Activated CD4-positive, alpha-beta T cell treated with anti-CD3 and anti-CD28 coated beads for 4 hours (primary cell): ENCODE data around the gene USP46.
A peak's percentile ranks its signal among the peaks of the same experiment; 100 is the strongest.

Source experiments
- DNase-seq, 2 donors: peaks; one replicate each; pipeline ENCODE4 v3.0.0-alpha.2; 2020

The USP46 gene

GRCh38 chr4:52659001-52659721 lies at the start of gene USP46:
TSS of gene USP46 (minus strand) at chr4:52659301. CDS start at chr4:52659150, 151 bp downstream.
- peak; percentile 45 to 58 for DNase-seq

GRCh38 chr4:52704661-52705060 lies 45.6 kb upstream of the USP46 start:
- DNase-seq = no peak

- no peak for DNase-seq
These were observed 45.0 kb upstream of the USP46 start for GRCh38 chr4:52704133-52704532.

- no peak for DNase-seq
These were observed 42.1 kb upstream of the USP46 start for GRCh38 chr4:52701207-52701606.

- DNase-seq = no peak
These were observed 35.8 kb upstream of the USP46 start for GRCh38 chr4:52694936-52695335.

- DNase-seq = no peak
These were observed 34.4 kb upstream of the USP46 start for GRCh38 chr4:52693492-52693891.

- no peak for DNase-seq
These were observed 30.0 kb upstream of the USP46 start for GRCh38 chr4:52689096-52689495.

GRCh38 chr4:52687696-52688095 lies 28.6 kb upstream of the USP46 start:
- no peak for DNase-seq

- no peak for DNase-seq
These were observed 26.2 kb upstream of the USP46 start for GRCh38 chr4:52685316-52685715.

GRCh38 chr4:52684896-52685295 lies 25.8 kb upstream of the USP46 start:
- no peak for DNase-seq

- no peak for DNase-seq
These were observed 21.3 kb upstream of the USP46 start for GRCh38 chr4:52680381-52680780.

GRCh38 chr4:52676536-52676935 lies 17.4 kb upstream of the USP46 start:
- no peak for DNase-seq

- no peak for DNase-seq
These were observed 16.0 kb upstream of the USP46 start for GRCh38 chr4:52675111-52675510.

- DNase-seq = no peak
These were observed 11.6 kb upstream of the USP46 start for GRCh38 chr4:52670739-52671138.

GRCh38 chr4:52670121-52670520 lies 11.0 kb upstream of the USP46 start:
- DNase-seq = no peak

GRCh38 chr4:52665592-52665991 lies 6.5 kb upstream of the USP46 start:
- DNase-seq = no peak

GRCh38 chr4:52664479-52664878 lies 5.4 kb upstream of the USP46 start:
- DNase-seq = no peak

GRCh38 chr4:52661966-52662690 lies 3.0 kb upstream of the USP46 start:
- DNase-seq = no peak

GRCh38 chr4:52660643-52661042 lies 1.5 kb upstream of the USP46 start:
- no peak for DNase-seq

- peak in 1 of 2 donors; percentile 6 for DNase-seq
These were observed 691 bp upstream of the USP46 start for GRCh38 chr4:52659722-52660261.

GRCh38 chr4:52658641-52659000 lies 480 bp downstream of the USP46 start:
- no peak for DNase-seq

GRCh38 chr4:52657618-52658501 lies 1.2 kb downstream of the USP46 start:
- no peak for DNase-seq

- no peak for DNase-seq
These were observed 1.8 kb downstream of the USP46 start for GRCh38 chr4:52657292-52657617.
